Activated CD4-positive, CD25-positive, alpha-beta regulatory T cell treated with anti-CD3 and anti-CD28 coated beads, Interleukin-2, amount 50 U/mL, for 16 hours (primary cell): ENCODE measurements around the gene SNTG2.

ENCODE experiments used
- DNase-seq: peaks from one replicate; pipeline ENCODE4 v3.0.0-alpha.2; 2020; ENCODE audit warnings: low read depth, low spot score

SNTG2 gene

DNA sequence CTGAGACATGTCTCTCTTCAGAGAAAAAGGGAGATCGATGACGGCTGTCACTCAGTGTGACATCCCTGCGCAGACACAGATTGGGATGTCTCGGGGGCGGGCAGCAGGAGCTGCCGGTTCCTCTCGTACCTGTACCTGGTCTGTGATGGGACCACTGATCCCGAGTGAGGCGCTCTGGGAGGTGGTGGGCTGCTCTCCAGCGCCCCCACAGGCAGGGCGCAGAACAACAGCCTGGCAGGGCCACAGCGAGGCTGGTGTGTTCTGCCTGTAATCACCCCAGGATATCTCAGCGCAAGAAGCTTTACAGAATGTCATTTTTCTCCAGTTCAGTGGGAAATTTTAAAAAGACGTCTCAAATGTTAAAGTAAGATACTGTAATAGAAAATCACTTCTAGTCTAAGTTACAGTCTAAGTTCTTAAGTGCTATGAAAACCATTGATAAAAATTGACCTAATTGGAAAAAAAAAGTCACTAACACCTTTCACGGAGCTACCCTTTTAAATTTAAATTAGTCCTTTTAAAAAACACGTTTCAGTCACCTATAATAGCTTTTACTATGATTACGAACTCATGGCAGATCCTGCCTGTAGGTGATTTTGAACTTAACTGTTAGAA lies 189.8 kb downstream of the SNTG2 start:
- DNase-seq, result no peak

DNA sequence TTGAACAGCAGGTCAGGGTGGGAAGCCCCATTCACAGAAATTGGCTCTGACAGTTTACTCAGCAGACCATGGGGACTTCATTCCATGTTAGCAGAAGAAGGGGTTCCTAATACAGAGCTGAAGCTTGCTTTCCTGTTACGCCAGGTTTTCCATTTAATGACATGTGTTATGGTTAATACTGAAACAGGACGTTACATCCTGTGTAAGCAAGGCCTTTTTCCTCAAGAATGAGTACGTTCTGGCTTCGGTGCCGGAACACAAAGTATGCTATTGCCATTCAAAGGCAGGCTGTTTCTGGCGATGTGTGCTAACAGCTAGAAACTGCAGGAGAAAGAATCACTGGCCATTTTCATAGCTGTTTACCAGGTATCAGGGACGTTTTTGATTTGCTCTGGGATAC lies 190.4 kb downstream of the SNTG2 start:
- DNase-seq, result no peak

DNA sequence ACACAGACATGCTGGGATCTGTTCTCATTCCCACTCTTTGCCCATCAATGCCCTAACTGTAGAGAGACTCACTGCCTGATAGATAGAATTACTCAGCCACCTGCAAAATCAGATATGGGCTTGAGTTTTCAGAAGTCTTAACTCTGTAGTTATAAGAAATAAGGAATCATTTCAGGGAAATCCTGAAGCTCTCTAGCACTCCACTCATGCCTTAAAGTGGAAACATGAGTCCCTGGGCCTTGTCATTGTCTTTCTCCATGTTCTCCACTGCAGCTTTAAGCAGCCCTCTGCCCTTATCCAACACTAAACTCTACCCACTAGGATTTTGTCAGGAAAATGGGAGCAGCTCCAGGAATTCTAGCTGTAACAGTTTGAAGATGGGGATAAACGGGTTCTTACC lies 192.5 kb downstream of the SNTG2 start:
- DNase-seq, result no peak

DNA sequence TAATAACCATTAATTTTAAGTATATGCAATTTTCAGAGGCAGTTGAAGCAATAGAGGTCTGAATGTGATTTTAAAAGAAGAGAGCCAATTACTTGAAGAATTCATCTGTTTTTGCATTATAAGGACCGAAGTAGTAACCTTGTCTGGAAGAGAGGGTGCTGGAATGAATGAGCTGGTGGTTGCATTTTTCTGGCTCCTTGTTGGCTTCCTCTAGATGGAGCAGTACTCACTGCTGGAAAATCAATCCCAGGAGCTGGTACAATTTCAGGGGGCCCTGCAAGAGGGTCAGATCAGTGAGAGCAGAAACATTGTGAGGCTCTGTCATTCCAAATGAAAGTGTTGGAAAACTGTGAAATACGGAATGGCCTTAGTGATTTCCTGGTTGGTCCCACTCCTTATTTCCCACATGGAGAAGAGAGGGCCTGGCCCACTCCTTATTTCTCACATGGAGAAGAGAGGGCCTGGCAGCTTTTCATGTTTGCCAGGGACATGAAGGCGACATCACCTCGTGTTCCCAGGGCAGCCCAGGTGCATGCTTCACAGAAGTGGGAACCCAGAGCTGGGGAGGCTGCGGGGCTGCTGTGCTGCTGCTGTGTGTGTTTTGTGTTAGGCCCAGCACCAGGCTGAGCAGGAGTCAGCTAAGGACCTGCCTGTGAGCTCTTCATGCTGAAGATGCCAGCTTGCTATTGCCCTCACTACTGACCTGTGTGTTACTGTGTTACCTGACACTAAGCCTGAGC lies 197.4 kb downstream of the SNTG2 start:
- no peak for DNase-seq

DNA sequence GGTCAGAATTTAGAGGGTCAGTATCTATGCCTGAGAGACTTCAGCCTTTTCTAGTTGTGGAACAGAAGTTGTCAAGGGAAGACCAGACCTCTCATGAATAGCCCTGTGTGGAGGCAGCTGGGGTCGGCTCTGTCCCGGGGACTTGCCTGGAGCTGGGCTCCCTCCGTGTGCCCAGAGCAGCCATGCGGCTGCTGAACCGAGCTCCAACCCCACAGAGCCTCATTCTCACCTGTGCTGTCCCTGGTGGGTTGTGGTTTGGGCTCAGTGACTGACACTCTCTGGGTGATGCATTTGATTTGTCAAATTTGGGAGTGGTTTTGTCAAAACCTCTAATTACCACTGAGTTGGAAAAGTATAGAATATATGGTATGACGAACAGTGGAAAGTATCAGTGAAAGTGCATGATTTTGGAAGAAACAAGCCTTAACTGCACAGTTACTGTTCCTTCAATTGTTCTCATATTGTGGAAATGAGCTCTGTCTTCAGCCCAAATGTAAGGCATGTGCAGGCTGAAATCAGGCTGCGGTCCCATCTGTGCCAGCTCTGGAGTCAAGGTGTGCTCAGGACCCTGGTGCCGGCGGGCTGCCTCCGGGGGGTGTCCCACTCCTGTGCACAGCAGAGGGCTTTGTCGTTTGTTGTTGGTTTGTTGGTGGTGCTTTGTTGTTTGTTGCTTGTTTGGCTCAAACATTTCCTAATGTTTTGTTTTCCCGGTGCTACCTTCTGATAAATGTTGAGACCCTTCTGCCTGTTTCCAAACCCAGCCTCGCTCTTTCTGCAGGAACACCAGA lies 200.3 kb downstream of the SNTG2 start:
- no peak for DNase-seq

DNA sequence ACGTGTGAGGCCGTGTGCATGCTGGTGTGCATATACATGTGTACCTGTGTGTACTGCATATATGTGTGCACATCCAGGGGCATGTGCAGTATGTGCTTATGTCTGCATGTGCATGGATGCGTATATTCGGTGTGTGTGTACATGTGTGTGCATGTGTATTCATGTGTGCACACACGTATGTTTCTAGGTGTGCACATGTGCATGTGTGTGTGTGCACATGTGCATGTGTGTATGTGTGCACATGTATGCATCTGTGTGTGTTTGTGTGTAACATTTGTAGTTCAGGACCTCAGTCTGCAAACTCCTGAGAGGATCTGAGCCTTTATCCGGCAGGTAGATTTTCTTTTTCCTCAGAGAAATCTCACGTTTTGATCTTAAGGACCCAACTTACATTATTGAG lies 201.7 kb downstream of the SNTG2 start:
- DNase-seq, result no peak

DNA sequence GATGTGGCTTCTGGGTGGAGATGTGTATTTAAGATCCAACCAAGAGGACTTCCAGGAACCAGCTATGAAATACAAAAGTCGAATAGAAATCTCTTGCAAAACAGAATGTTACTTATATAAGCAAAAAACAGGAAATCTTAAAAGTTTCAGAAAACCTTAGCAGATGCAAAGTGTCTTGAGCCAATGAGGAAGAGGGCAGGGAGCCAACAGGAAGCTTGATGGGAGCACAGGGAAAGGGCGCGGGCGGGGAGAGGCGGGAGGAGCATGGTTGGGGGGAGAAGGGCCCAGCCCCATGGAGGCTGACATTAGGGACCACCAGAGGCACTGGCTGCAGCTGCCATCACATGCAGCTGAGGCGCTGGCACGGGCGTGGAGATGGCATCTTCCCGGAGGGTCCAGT lies 203.3 kb downstream of the SNTG2 start:
- DNase-seq, result no peak

DNA sequence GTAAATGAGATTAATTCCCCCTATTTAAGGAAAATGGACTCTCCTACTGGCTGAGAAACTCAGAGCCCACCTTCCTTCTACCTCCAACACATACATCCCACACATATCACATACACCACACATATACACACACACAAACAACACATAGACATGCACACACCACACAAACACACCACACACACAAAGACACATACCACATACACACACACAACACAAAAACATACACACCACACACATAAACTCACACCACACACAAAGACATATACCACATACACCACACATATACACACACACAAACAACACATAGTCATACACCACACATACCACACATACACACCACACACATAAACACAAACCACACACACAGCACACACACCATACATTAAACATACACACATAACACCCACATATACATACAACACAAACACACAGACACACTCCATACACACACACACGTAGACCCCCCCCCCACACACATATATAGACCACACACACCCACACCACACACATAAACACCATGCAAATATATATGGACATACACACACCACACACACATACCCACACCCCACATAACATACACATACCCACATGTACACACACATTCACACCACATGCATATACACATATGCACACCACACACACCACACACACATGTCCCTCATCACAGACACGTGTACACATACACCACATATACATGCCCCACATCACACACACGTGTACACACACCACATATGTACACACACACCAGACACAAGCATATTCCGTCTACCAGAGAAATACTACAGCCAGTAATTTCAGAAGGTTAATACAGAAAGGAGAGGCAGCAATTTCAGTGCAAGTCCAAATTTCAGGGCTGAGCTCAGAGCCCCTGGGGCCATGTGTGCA lies 204.3 kb downstream of the SNTG2 start:
- no peak for DNase-seq

DNA sequence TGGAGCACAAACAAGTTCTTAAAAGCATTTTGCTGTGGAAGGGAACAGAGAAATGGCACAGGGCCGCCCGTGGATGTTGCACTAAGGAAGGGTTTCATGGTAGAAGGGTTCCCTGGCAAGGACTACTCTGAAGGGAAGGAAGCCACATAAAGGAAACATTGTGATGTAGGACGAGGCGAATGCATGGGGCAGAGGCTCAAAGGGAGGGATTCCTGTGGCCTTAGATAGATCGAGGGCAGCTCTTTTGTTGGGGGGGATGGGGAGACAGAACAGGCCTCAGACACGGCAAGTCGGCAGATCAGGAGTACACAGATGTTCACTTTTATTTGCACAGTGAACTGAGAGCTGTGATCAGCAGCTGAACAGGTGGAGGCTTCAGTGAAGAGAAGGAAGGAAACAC lies 205.4 kb downstream of the SNTG2 start:
- DNase-seq, result no peak

DNA sequence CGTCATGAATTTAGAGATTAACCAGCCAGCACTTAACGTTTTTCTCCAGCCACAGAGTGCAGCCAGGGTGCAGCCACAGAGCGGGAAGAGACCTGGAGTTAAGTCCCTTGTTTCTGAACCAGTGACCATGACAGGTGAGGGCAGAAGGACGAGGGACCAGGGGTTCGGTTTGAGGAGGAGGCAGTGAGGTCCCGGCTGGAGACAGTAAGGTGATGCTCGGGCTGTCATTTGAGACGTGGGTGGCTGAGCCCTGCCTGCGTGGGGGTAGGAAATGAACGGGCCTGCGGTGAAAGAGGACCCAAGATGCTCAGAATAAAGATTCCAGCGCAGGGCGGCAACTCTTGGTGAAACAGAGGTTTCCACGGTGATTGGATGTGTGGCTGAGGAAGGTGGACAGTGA lies 205.9 kb downstream of the SNTG2 start:
- no peak for DNase-seq

DNA sequence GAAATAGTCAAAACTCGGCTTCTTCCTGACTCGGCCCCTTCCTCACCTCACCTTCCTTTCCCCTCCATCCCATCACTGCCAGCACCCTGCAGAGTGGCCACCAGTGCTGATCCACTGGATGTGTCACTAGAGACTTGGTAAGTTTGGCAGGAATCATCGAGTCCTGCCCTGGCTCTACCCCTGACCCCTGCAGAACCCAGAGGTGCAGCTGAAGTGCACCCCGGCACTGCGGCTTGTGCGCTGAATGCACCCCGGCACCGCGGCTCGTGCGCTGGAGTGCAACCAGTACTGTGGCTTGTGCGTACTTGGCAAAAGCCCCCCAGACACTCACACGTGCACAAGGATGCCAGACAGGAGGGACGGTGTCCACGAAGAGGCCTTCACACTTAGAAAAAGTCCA lies 206.5 kb downstream of the SNTG2 start:
- no peak for DNase-seq

DNA sequence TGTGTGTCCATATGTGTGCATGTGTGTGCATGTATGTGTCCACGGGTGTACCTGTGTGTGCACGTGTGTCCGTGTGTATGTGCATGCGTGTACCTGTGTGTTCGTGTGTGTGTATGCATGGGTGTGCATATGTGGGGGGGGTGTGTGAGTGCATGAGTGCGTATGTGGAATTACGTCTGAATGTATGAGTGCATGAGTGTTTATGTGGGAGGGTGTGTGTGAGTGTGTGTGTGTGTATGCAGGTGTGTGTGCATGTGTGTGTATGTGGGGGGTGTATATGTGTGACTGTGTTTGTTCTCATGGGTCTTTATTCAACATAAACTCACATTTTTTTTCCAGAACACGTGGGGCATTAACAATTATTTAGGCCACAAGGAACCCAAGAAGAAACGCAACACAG lies 208.4 kb downstream of the SNTG2 start:
- DNase-seq, result no peak

DNA sequence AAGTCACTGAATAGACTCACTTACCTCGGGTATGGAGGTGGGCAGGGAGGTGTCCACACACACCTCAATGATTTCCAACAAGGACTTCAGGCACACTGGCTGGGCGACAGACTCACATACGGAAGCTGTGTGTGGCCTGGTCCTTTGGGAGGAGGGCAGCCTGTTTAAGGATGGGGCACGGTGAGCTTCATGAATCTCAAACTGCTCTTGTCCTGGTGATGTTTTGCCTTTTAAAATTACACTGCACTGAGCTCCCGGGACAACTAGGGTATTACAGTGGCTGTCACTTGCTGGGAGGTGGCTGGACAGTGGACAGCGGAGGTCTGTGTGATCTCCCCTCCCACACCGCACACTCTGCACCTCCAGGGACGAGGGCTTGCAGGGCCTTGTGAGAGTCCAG lies 211.6 kb downstream of the SNTG2 start:
- no peak for DNase-seq

DNA sequence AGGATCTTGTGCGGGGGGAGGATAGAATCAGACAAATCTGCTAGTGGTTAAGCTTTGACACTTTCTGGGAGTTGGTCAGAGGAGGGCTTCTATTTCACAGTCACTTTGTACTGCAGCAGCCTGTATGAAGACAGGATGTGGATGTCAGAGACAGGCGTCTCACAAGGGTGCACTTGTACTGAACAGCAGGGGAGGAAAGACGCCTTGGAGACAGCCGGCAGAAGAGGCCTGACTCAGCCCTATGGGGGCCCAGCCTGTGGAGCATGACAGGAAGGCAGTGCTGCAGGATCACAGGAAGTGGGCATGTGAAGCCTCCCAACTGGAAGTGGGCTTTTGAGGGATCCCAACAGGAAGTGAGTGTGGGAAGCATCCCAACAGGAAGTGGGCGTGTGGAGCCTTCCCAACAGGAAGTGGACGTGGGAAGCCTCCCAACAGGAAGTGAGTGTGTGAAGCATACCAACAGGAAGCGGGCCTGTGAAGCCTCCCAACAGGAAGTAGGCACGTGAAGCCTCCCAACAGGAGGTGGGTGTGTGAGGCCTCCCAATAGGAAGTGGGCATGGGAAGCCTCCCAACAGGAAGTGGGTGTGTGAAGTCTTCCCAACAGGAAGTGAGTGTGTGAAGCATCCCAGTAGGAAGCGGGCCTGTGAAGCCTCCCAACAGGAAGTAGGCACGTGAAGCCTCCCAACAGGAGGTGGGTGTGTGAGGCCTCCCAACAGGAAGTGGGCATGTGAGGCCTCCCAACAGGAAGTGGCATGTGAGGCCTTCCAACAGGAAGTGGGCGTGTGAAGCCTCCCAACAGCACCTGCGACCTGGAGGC lies 212.3 kb downstream of the SNTG2 start:
- no peak for DNase-seq

DNA sequence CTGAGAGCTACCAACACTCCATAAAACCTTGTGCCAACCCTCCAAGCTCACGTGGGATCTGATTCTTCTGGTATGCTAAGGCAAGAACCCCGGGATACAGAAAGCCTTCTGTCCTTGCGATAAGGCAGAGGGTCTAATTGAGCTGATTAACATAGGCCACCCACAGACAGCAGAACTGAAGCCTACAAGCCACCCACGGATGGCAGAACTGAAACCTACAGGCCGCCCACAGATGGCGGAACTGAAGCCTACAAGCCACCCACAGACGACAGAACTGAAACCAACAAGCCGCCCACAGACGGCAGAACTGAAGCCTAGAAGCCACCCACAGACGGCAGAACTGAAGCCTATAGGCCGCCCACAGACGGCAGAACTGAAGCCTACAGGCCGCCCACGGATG lies 216.3 kb downstream of the SNTG2 start:
- DNase-seq, result no peak

DNA sequence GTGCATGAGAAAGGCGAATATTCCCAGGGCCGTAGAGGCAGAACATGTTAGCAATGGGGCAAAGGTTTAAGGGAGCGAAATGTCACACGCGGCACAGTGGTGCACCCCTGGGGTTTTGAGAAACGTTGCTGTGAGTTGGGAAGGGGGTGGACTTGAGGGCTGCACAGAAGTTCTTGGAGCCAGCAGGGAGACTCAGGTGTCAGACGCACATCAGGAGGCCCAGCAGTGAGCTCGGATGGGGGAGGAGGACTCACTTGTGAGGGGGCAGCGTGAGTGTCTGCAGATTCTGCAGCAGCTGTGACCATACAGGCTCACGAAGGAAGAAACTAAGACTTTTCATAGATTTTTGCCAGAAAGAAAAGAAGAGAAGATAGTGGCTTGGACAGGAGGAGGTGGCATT lies 218.2 kb downstream of the SNTG2 start:
- DNase-seq, result no peak

DNA sequence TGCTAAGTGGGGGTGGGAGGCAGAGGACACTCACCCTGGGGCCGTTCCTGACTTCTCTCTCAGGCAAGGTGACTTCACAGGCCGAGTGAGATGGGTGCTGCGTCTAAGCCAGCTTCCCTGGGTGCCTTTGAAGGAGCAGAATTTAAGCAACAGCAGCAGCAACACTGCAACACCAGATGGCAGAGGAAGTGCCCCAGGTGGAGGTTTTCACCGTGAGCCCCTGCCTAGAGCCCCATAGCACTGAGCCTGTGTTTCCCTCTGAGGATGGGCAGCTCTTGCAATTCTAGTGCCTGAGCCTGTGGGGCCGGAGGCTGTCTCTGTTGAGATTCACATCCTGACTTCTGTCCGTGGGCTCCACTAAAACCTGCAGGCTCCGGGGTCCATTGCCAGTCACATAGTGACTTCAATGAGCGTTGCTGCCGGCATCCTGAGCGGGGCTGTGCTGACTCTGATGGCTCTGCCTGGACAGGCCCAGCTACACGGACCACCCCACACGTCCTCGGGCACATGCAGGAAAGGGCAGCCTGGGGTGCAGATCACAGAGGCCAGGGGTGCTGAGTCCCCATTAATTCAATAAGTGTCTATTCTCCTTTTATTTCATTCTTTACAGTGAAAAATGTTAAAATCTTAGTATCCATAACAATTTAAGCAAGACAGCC lies 218.8 kb downstream of the SNTG2 start:
- no peak for DNase-seq

DNA sequence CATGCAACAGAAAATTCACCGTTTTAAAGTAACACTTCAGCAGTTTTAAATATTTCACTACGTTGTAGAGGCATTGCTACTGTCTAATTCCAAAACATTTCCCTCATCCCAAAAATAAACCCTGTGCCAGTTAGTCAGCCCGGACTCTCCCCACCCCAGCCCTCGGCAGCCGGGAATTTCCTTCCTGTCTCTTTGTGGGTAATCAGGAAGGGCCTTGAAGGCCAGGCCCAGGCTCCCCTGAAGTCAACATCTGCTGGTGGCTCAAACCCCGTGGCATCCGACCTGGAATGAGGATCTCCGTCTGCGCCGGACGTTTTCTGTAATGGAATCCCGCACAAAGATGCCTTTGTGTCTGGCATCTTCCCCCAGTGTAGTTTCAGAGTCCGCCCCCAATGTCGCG lies 219.6 kb downstream of the SNTG2 start:
- DNase-seq, result no peak

DNA sequence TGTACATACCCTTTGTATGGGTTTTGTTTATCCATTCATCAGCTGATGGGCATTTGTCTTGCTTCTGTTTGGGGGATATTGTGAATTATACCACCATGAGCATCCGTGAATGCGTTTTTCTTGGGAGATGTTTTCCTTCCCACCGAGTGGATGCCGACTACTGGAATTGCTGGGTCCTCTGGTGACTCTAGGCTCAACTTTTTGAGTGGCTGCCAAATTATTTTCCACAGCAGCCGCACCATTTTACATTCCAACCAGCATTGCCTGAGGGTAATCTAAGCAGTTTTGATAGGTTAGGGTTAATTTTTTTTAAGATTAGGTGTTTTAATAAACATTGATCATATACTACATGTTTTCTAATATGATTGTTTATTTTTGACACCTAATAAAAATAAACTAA lies 220.1 kb downstream of the SNTG2 start:
- DNase-seq, result no peak

DNA sequence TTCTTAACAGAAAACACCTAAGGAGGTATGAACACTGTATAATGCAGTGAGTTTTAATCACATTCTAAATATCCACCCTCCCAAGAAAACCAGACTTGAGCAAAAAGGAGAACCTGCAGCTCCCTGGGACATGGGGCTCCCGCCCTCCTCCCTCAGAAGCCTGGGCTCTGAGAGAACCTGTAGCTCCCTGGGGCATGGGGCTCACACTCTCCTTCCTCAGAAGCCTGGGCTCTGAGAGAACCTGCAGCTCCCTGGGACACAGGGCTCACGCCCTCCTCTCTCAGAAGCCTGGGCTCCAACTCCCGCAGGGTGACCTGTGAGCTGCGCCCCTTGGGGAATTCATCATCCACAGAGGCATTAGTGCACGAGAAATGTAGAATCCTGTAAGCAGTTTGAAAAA lies 222.9 kb downstream of the SNTG2 start:
- no peak for DNase-seq

DNA sequence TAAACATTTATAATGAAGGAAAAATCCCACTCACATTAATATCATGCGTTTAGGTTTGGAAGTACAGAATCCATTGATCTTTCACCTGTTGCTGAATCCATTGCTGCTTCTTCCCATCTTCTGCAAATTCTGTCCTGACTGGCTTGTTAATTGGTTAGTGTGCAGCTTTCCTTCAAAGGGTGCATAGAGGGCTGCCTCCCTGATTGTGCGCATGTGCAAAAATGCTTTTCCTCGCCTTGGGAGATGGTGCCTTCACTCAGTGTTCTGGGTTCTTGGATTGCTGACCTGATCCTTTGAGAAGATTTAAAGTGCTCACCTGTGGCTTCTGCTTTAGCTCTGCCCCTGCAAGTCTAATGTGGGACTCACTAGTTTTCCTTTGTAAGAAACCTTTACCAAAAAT lies 231.2 kb downstream of the SNTG2 start:
- no peak for DNase-seq
